ENCODE data around the gene ADGRD1. TPM values are rescaled to one million over a fixed set of nuclear protein-coding genes. Genes with fewer than 3 reads are reported as not detected.
A peak's percentile ranks its signal among the peaks of the same experiment; 100 is the strongest.
"Not testable (repeated sequence)": the region's sequence is repeated elsewhere in the genome, so short reads cannot be mapped to it uniquely, and the experiment has no call there.

ADGRD1 gene
- total RNA-seq = 100 to 1,000 TPM; 143 to 254 TPM
- long read RNA-seq, full-length matches to known transcripts = 1 of 186 reads
- long read RNA-seq, partial matches to known transcripts = 143 of 186 reads
- long read RNA-seq, other reads (novel, unspliced or antisense) = 42 of 186 reads

DNA sequence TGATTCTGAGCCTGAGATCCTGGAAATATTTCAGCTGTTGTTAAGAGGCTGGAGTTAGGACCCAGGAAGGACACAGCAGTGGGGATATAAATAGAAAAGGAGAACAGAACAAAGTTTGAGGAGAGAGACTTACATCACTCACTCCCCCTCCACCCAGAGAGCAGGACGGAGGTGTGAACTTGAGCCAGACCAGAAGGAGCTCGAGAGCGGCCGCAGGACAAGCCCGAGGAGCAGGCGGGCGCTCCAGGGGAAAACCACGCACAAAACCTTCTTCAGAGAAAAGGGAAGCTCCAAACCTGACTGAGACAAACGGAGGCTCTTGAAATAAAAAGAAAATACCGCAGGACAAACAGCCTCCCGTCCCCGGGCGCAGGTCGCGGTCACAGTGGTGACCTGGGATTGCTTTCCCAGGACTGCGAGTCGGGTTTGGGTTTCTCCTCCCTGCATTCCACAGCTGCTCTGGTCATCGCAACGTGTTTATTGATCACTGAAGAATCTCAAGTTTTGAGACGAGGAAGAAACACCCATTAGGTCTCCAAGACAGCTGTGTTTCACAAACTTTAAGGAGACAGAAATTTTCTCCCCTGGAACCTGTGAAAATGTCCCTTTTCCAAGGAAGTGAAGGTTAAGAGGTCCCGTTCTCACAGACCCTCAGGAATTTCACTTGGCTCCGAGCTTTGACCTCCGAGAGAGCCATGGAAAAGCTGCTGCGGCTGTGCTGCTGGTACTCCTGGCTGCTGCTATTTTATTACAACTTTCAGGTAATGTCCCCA, at the start of gene ADGRD1:
Gene ADGRD1, plus strand, starts transcription at position 137 of the 773 bp plus-strand sequence. Its CDS starts 559 bp downstream, at position 696.
- intact Hi-C loops (cut with DNase I) = no loop called here
- peak; percentile 69 for DNase-seq
- ATAC-seq = peak; percentile 86 to 87

DNA sequence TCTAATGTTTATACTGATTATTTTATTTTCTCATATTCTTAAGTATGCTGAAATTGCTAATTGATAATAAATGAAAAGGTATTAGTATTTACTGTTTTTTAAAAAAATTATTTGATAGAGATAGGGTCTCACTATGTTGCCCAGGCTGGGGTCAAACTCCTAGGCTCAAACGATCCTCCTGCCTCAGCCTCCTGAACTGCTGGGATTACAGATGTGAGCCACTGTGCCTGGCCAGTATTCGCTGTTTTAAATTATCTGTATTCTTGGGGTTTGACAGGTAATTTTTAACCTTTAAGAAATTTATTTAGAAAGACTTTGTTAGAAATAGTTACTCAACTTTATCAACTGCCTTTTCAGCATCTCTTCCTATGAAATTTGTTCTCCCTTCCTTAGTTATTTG, 49.6 kb upstream of the ADGRD1 start:
- intact Hi-C loops (cut with DNase I) = no loop called here
- no peak for DNase-seq
- ATAC-seq = no peak

DNA sequence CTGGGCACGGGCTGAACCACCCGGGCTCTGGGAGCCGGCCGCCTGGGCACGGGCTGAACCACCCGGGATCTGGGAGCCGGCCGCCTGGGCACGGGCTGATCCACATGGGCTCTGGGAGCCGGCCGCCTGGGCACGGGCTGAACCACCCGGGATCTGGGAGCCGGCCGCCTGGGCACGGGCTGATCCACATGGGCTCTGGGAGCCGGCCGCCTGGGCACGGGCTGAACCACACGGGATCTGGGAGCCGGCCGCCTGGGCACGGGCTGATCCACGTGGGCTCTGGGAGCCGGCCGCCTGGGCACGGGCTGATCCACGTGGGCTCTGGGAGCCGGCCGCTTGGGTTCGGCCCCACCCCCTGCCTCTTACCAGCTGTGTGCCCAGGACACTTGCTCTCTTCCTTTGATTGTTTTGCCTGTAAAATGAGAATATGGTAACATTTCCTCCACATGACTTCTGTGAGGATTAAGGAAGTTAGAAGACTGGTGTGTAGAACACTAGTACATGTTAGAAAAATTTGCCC, 48.7 kb upstream of the ADGRD1 start:
- intact Hi-C loops (cut with DNase I); ATAC-seq; DNase-seq: not testable (repeated sequence)

DNA sequence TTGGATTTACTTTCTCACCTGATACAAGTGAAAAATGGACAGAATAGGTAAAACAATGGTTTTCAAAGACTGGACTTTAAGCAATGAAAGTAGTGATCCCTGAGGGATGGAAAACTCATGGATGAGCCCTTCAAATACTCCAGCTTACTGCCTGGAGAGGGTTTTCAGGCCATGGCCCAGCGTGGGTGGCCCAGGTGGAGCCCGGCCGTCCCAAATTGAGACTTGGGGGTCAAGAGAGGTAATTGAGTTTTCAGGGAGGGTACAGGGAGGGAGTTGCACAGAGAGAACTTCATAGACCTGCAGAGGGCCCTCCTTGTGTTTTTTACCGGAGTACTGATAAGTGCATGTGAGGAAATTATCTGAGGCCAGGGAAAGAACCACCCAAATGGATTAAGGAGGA, 44.6 kb upstream of the ADGRD1 start:
- intact Hi-C loops (cut with DNase I) = no loop called here
- ATAC-seq (no peak), DNase-seq (no peak)

DNA sequence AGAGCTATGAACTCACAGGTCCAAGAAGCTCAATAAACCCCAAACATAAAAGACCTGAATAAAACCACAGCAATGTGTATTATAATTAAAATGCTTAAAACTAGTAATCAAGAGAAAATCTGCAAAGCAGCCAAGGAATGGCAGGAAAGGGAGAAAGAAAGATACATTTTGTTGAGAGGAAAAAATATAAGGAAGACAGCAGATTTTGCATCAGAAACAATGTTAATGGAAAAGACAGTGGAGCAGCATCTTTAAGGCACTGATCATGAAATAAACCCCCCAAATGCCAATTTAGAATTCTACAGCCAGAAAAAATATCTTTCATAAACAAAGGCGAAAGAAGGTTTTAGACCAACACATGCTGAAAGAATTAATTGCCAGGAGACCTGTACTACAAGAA, 42.5 kb upstream of the ADGRD1 start:
- intact Hi-C loops (cut with DNase I) = loop anchor here (10.0 kb wide), 2 partner anchors 224 to 544 kb away; no protein-coding TSS in a partner anchor
- no peak for ATAC-seq
- no peak for DNase-seq

DNA sequence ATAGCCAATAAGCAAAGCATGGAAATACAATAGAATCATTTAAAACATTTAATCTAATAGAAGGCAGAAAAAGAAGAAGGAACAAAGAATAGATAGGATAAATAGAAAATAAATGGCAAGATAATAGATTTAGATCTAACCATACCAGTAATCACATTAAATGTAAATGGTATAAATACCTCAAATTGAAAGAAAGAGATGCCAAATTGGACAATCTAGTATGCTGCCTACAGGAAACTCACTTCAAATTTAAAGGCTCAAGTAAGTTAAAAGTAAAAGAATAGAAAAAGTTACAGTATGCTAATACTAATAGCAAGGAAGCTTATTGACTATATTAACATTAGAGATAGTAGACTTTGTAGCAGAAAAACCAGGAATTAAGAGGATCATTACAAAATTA, 41.8 kb upstream of the ADGRD1 start:
- intact Hi-C loops (cut with DNase I) = loop anchor here (10.0 kb wide), 2 partner anchors 223 to 543 kb away; no protein-coding TSS in a partner anchor
- DNase-seq = no peak
- no peak for ATAC-seq

DNA sequence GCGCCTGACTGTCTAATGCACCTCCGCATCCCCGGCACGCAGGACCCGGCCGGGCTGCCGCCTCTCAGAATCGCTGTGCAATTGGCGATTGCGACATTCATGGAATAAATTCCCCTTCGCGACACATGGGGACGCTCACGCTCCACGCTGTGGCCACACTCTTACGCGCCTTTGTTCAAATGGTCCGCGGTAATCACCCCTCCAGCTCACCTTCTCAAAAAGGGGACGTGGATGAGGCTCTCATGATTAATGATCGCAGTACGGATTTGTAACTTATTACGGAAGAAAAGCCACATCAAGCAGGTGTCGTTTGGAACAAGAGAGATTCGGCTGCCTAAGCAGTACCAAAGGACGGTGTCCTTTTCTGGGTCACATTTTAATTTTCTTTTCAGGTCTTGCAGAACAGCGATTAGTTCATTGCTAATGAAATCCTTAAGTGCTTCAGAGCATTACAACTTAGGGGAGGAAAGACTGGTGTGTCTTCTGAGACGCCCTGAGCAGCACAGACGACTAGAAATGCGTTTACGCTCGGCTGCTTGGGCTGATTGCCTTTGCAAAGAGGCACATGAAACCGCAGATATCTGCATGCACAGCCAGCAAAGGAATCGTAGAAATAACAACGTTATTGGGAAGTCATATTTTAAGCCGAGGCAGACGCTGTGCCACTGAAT, 37.3 kb upstream of the ADGRD1 start:
- ATAC-seq = peak; percentile 66 to 86
- intact Hi-C loops (cut with DNase I) = loop anchor here (2.0 to 10.0 kb wide), 3 partner anchors 216 to 538 kb away; no protein-coding TSS in a partner anchor
- peak; percentile 67 for DNase-seq

DNA sequence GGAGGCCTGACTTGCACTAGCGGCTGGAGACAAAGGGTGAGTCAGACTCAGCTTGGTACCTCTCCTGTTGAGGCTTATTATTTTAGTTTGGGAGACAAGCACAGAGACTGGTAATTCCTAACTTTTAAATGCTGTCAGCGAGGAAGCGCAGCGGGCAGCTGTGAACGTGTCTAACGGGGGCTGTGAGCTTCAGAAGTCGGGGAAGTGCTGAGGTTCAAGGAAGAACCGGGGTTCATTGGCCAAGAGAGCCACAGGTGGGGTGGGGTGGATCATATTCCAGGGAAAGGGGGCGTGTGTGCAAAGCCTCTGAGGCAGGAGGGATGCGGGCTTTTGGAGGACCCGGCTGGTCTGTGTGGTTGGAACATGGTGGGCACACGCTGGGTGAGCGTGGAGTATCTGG, 36.1 kb upstream of the ADGRD1 start:
- ATAC-seq (no peak), DNase-seq (no peak)
- intact Hi-C loops (cut with DNase I) = loop anchor here (2.0 to 10.0 kb wide), 3 partner anchors 215 to 537 kb away; no protein-coding TSS in a partner anchor

DNA sequence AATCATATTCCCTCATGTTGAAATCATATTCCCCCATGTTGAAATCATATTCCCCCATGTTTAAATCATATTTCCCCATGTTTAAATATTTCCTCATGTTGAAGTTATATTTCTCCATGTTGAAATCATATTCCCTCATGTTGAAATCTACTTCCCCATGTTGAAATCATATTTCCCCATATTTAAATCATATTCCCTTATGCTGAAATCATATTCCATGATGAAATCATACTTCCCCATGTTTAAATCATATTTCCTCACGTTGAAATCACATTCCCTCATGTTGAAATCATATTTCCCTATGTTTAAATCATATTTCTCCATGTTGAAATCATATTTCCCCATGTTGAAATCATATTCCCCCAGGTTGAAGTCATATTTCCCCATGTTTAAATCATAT, 34.6 kb upstream of the ADGRD1 start:
- intact Hi-C loops (cut with DNase I) = loop anchor here (10.0 kb wide), 2 partner anchors 216 to 536 kb away; no protein-coding TSS in a partner anchor
- no peak for DNase-seq
- ATAC-seq = no peak

DNA sequence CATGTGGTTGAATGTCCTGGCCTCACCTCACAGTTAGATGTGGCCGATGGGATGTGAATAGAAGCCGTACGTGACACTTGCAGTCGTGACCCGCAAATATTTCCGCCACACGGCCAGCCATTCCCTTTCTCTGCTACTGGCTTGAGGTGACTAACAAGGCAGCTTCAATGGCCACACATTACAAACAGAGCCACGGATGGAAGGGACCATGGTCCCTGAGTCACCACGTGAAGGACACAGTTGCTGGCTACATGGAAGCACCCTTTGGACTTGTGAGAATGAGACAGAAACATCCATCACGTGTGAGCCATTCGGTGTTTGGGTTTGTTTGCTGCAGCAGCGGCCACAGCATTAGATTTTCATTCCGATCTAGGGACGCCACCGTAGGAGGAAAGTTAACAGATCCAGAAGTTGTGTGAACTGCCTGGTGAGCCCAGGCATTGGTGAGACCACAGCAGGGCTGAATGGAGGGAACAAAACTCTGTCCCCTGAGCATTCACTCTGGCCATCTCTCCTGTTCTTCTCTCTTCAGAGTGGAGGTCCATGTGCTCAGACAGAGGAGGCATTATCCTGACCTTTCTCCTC, 33.5 kb upstream of the ADGRD1 start:
- intact Hi-C loops (cut with DNase I) = no loop called here
- no peak for ATAC-seq

DNA sequence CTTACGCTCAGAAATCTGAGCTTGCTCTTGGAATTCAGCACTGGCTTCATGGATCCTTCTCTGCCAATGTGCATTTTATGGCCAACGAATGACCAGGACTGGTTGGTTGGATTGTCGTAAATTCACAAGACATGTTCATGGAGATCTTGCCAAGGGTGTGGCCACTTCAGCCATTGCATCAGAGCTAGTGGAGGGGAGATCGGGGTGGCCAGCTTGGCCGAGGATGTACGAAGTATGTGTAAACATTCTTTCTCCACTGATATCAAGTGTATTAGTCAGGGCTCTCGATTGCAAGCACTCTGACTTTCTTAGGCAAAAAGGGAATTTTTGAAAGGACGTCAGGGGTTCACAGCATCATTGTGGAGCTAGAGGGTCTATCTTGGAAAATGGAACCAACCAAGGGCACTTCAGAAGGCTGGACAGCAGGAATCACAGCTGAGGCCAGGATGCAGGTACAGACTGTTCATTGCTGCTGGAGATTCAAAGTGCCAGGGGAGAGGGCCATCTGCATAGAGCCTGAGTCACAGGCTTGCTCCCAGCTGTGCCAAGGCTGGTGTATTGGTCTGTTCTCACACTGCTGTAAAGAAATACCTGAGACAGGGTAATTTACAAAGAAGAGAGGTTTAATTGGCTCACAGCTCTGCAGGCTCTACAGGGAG, 32.9 kb upstream of the ADGRD1 start:
- intact Hi-C loops (cut with DNase I) = no loop called here
- ATAC-seq (peak; percentile 81 to 90), DNase-seq (peak; percentile 83)

More for the DNA sequence above, 33.5 kb upstream of the ADGRD1 start:
- no peak for DNase-seq

DNA sequence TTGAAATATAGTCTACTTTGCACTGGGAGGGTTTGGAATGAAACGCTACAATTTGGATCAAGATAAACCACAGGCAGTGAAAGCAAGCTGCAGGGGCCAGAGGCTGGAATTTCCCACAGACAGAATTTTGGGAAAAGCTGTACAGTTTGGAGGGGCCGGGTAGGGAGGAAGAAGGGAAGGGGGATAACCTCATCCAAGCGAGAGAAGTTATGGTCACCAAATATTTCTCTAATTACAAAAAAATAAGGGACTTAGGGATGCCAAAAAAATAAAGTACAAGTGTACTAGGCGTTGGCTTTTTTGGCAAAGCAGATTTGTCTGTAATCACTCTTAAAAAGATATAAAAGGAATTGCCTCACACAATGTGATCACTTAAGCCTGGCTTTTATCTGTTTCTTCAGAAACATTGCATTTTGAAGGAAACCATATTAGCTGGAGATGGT, 31.2 kb upstream of the ADGRD1 start:
- intact Hi-C loops (cut with DNase I) = no loop called here
- ATAC-seq = peak; percentile 20 to 41
- DNase-seq = no peak

DNA sequence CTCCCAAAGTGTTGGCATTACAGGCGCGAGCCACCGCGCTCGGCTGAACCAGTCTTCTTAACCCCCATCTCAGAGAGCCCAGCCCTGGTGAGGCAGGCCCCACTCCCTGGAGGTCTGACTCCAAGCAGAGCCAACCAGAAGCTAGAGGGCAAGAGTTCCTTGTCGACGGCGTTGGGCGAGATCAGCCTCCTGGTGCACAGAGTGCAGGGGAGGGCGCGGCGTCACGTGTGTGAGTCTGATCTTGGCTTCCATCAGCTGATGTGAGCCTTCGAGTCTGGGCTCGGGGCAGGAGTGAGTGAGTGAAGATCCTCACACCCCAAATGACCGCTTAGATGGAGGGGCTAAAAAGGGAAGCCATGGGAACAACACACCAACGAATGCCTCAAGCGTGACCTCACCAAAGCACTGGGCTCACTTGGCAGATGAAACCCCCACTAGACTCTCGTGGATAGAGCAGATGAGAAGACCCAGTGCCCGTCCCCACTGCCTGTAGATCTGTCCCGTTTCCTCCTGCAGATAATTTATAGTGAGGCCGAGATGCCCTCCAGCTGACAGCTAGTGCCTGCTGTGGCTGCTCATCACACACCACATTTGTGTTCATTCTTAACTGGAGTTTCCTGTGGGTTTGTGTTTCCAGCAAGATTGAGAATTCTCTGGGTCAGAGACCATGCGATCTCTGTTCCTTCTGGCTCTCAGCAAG, 28.6 kb upstream of the ADGRD1 start:
- DNase-seq (no peak), ATAC-seq (no peak)
- intact Hi-C loops (cut with DNase I) = no loop called here

DNA sequence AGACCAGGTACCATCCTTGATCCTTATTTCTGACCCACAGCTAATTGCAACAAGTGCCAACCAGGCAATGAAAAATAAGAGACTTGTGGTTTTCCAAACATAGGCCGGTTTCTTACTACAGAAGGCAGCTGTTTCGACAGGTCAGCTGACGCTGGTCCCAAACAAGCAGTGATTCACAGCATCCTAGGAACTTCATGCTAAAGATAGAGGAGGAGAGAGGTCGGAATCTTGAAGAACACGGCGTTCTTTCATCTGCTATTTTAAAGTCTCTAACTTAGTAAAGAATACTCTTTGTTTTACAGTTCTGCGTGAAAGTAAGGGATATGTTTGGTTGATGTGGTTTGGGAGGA, 28.1 kb upstream of the ADGRD1 start:
- DNase-seq = no peak
- ATAC-seq = no peak
- intact Hi-C loops (cut with DNase I) = no loop called here

DNA sequence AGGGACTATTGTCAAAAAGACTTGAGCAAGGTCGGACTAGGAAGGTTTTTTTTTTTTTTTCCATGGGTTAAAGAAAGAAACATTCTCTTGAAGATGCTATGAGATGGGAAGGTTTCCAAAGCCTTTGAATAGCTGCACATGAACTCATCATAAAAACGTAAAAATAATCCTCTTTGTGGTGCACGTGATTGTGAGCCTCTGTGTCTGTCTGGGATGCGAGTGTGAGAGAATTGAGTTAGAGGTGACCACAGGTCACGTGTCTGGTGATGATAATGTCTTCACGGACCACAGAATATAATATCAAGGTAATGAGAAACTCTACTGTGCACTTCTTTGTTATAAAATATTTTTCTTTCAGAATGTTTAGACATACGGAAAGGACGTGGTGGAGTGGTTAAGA, 24.3 kb upstream of the ADGRD1 start:
- ATAC-seq (no peak), DNase-seq (no peak)
- intact Hi-C loops (cut with DNase I) = no loop called here

DNA sequence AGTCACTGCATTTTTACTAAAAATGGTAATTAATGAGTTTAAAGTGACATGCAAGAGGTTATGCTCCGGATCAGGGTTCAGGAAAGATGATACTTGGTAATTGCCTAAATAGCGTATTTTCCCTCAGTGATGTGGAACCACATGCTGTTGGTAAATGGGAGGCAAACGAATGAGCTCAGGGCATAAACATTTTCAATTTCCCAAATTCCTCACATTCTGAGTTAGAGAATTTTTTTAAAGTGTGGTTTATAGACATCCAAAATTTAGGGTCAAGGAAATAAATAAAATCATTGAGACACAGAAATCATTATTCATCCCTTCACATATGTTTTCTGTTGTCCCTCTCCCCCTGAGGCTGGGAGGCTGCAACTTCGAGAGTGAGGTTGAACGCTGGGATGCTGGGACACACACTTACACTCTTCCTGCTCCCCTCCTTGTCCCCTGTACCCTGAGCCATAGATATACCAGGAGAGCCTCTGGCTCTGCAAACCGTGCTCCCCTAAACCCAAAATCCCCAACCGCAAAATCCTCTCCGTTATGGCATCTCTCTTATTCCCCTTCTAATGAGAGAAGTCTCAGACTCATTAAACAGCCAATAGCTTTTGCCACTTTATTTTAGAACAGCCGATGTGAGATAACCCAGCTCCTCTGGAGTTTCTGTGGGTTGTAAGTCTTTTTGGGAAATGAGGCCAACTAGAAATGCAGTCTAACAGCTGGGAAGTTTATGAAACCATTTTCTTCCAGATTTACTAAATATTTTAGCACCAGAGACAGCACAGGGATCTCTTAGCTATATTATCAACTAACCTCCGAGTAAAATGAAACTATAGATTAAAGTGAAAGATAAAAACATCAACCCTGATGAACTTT, 21.4 kb upstream of the ADGRD1 start:
- intact Hi-C loops (cut with DNase I) = no loop called here
- DNase-seq = no peak
- peak in 1 of 2 donors; percentile 23 for ATAC-seq

DNA sequence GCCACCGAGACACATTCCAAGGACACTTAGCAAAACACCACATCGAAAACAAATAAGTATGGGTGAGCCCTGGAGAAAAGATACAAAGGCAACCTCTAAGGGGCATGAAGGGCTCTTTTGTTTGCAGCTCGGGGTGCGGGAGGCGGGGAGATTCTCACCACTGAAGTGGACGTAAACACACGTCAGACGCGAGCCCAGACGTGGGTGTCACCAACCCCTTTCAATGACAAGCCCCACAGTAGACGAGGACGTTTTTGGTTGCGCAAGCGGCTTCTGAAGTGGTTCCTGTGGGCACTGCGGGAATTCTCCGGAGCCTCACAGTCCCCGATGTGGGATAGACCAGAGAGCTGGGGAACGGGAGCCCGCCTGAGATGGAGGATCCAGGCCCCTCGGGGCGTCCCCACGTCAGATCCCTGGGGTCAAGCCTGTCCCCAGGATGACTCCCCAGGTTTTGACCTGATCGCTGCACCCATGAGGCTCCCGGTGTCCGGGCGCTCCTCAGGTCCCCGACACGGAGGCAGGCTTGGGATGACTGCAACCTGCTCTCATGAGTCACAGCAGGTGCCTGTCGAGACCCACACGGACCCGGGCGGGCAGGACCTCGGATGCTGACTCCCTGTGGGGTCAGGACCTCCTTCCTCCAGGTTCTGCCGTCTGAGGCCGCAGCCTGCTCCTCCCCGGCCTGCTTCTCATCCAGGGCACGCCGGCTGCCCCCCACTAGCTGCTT, 20.3 kb upstream of the ADGRD1 start:
- intact Hi-C loops (cut with DNase I) = no loop called here
- peak; percentile 71 for DNase-seq
- peak; percentile 47 to 50 for ATAC-seq

Data from left cardiac atrium (tissue), 4 donors.